ENCODE measurements around the gene C1orf167.

GRCh38 chr1:11735854-11736745 is 25.9 kb upstream of the C1orf167 start, which contains the start of gene AGTRAP:
- TF ChIP-seq POLR2A (IDR thresholded peaks at IDR 0.05) = no peak
- TF ChIP-seq CTCF (IDR thresholded peaks at IDR 0.05) = no peak

Measured in testis (tissue), 2 donors.